Fibroblast of villous mesenchyme (primary cell): ENCODE data around the gene HMSD. TPM values are rescaled to one million over a fixed set of nuclear protein-coding genes. Genes with fewer than 3 reads are reported as not detected.

Experiments used
- DNase-seq: peaks from one replicate; pipeline ENCODE4 v3.0.0-alpha.2; 2010; ENCODE audit warnings: low read depth
- H3K4me3 ChIP-seq: 2 replicates; pipeline ENCODE4 v1.5.1; 2011; ENCODE audit warnings: low read depth, mild to moderate bottlenecking, low read length
- total RNA-seq: library from RNA; depleted of rRNA; stranded (reverse); fragments of >200 nt; gene quantifications from 2 replicates; pipeline ENCODE4 v1.2.3, GENCODE V29; 2012
- TF ChIP-seq, protein P1 (sequence below): IDR thresholded peaks from 2 replicates; pipeline ENCODE4 v1.5.1; 2012; ENCODE audit warnings: low read depth, mild to moderate bottlenecking, low read length; ENCODE audit not compliant: insufficient read depth

HMSD gene
- total RNA-seq, 1 donor: 1.3 TPM

DNA sequence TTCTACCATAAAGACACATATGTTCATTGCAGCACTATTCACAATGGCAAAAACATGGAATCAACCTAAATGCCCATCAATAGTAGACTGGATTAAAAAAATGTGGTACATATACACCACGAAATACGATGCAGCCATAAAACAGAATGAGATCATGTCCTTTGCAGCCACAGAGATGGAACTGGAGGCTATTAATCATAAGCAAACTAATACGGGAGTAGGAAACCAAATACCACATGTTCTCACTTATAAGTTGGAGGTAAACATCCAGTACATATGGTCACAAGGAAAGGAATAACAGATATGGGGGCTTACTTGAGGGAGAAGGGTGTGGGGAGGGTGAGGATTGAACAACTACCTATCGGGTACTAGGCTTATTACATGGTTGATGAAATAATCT lies 7.7 kb downstream of the HMSD start:
- no peak overlapping the region for H3K4me3 ChIP-seq
- DNase-seq: peak; percentile 58
- TF ChIP-seq, protein P1, sequence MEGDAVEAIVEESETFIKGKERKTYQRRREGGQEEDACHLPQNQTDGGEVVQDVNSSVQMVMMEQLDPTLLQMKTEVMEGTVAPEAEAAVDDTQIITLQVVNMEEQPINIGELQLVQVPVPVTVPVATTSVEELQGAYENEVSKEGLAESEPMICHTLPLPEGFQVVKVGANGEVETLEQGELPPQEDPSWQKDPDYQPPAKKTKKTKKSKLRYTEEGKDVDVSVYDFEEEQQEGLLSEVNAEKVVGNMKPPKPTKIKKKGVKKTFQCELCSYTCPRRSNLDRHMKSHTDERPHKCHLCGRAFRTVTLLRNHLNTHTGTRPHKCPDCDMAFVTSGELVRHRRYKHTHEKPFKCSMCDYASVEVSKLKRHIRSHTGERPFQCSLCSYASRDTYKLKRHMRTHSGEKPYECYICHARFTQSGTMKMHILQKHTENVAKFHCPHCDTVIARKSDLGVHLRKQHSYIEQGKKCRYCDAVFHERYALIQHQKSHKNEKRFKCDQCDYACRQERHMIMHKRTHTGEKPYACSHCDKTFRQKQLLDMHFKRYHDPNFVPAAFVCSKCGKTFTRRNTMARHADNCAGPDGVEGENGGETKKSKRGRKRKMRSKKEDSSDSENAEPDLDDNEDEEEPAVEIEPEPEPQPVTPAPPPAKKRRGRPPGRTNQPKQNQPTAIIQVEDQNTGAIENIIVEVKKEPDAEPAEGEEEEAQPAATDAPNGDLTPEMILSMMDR: no peak

DNA sequence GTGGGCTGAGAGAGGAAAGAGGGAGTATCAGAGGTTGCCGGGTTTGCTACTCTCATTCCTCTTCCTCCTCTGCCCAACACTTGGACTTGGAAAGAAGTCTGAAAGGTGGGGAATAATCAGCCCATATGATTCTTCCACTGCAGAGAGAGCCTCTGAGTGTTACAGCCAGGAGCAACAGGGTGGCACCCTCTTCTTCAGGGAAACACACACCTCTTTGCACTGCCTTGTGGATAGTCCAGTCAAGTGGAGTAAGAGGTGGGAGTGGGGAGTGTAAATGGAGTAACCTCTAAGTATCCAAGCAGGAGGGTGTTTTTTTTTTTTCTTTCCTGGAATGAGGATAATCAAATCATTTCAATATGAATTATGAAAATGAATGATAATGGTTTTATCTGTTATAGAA lies 11.8 kb downstream of the HMSD start:
- no peak overlapping the region for H3K4me3 ChIP-seq
- TF ChIP-seq, protein P1: no peak
- DNase-seq: no peak

DNA sequence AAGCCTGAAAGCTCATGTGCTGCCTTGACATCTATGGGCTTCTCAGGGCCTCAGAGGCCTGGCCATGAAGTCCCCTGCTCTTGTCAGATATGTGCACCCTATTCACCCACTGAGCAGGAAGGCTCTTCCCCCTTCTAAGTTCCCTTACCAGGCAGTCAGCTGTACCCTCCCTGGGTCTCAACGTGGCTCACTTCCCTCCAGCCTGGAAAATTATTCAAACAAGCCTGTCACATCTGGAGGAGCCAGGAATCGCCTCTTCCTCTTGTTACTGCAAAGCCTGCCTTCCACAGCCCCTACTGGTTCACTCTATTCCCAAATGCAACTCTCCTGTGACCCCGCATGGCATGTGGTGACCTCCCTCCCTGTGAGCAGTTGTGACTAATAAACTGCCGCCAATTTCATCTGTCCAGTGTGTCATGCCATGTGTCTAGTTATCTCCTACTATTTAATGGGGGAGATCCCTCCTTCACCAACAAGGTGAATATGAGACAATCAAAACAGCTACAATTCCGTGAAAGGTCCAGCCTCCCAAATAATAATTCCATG lies 12.4 kb downstream of the HMSD start:
- DNase-seq: no peak
- H3K4me3 ChIP-seq: no peak overlapping the region
- TF ChIP-seq, protein P1: no peak

DNA sequence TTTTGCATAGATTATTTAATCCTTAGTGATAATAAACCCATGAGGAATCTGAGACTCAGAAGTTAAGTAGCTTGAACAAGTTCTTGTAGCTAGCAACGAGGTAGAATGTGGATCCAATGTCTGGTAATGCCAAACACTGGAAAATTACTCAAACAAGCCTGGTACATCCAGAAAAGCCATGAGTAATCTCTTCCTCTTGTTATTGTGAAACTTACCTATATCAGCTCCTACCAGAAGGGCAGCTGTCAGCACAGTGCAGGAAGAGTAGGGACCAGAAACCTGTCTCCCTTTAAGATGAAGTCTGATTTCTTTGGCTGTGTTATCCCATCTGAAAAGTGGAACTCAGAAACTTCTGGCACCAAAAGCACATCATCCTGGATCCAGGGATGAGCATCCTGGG lies 13.0 kb downstream of the HMSD start:
- TF ChIP-seq, protein P1: no peak
- H3K4me3 ChIP-seq: no peak overlapping the region
- DNase-seq: no peak

DNA sequence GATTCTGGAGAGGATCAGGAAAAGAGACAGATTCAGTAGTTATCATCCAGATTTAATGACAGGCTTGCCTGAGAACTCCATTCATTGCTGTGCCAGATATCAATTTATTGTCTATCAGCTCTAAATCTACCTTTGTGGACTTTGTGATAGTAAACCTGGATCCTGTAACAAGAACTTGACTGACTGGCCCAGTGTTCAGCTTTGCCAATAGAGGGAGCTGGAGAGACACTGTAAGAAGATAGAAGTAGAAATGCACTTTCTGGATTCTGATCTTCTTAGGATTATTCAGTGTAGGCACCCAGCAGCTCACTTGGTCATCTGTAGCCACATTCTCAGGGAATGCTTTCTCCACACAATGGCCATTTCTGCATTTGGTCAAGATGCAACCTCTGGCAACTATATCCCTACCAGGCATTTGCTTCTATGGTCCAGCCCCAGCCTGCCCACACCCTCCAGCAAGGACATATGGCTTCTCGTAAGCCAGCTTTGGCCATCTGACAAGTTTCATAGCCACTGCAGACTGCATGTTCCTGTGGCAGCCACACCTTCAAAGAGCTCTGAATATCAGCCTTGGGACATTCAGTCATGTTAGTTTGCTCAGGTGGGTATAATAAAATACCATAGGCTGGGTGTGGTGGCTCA lies 14.6 kb downstream of the HMSD start:
- peak; percentile 76 for DNase-seq
- TF ChIP-seq, protein P1: peak; percentile 97
- no peak overlapping the region for H3K4me3 ChIP-seq

DNA sequence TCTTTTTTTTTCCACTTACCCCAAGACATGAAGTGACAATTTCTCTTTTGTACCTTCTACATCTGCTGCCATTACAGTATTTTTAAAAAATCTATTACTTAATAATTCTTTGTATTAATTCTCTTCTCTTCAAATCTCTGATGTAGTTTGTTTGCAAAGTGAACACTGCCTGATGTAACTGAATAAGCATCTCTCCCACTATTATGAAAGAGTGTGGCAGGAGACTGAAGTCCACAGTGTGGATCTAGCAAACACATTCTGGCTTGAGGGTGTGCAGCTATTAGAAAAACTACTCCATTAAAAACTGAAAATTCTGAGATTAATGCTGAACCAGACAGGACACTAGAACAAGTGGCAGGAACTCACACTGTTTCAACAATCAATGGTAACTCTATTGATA lies 15.8 kb downstream of the HMSD start:
- TF ChIP-seq, protein P1: no peak
- no peak overlapping the region for H3K4me3 ChIP-seq
- no peak for DNase-seq
